ENCODE results near the gene MTA3. TPM values are rescaled to one million over a fixed set of nuclear protein-coding genes. Genes with fewer than 3 reads are reported as not detected.
A peak's percentile ranks its signal among the peaks of the same experiment; 100 is the strongest.

MTA3 gene
- total and polyA plus RNA-seq, 2 donors (not counting 3 experiments of a cell fraction or from before 2014, with no cell fraction given): 36.3 to 53.3 TPM

DNA sequence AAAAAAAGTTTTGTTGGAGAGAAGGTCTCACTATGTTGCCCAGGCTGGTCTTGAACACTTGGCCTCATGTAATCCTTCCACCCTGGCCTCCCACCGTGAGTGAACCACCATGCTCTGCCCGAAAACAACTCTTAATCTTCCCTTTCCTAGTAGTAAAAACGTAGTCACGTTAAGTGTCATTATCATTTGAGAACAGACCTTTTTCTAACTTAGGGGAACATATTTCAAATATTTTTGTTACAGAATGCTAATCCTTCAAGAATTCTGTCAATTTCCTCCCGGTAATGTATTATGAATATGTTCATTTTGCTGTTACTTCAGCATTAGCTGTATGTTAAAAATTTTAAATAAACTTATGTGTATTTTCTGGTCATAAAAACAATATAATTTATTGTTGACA lies 49.7 kb downstream of the MTA3 start:
- no peaks in the 10 kb centered on the region for H3K9me1 ChIP-seq (replicated peaks; ENCODE audit: control insufficient read depth, extremely low read depth, insufficient read depth, low read length)
- peak overlapping the region; percentile 86 for H3K27ac ChIP-seq (ENCODE audit: insufficient read depth, low read depth, low read length)
- peak; percentile 49 for FAIRE-seq
- ChIA-PET CTCF (interaction anchor here (0.9 to 1.3 kb wide), 2 partner anchors 45 to 121 kb away, joined by 3 to 6 read pairs; no protein-coding TSS in a partner anchor), POLR2A (interaction anchor here (0.7 kb wide), 1 partner anchor 8 kb away, joined by 3 read pairs; no protein-coding TSS in a partner anchor)
- no peak overlapping the region for H3K4me3 ChIP-seq (replicated peaks in 1 of 3; ENCODE audit: insufficient read depth in 1 of 3, low read depth in 1 of 3, low read length in 3 of 3)
- peak overlapping the region; percentile 61 for H3K4me2 ChIP-seq (ENCODE audit: insufficient read depth, low read length)
- BruUV-seq (replicated peaks): no TSS peak
- no peaks in the 10 kb centered on the region for H3K27me3 ChIP-seq (ENCODE audit: control insufficient read depth in 2 of 2, insufficient read depth in 2 of 2, low read length in 2 of 2)
- H3K36me3 ChIP-seq (ENCODE audit: control insufficient read depth in 2 of 2, extremely low read depth in 1 of 2, insufficient read depth in 2 of 2, low read length in 2 of 2): no peaks in the 10 kb centered on the region
- dilution Hi-C loops (cut with MboI; ENCODE audit: extremely low pct_ligation_motif_present, low sequenced_read_pairs) (no loop called here), intact Hi-C loops (cut with micrococcal nuclease) (no loop called here)
- H3K4me1 ChIP-seq (ENCODE audit: control insufficient read depth, extremely low read depth, insufficient read depth, low read length): peaks cover 25% of the 10 kb centered on the region
- peaks cover 5% of the 10 kb centered on the region for H3K79me2 ChIP-seq (ENCODE audit: control insufficient read depth, insufficient read depth, low read length)
- peak overlapping the region; percentile 35 for H3K9ac ChIP-seq (replicated peaks; ENCODE audit: extremely low read depth, insufficient read depth, low read length)
- no peaks in the 10 kb centered on the region for H3K9me3 ChIP-seq (replicated peaks; ENCODE audit: control insufficient read depth, insufficient read depth, low read length)
- peak; percentile 14 for TF ChIP-seq FOS (IDR thresholded peaks at IDR 0.05; ENCODE audit: borderline replicate concordance, insufficient read depth, low read length)
- TF ChIP-seq POLR2A (IDR thresholded peaks at IDR 0.05; ENCODE audit: low read depth, low read length): no peak
- TF ChIP-seq, protein P1, sequence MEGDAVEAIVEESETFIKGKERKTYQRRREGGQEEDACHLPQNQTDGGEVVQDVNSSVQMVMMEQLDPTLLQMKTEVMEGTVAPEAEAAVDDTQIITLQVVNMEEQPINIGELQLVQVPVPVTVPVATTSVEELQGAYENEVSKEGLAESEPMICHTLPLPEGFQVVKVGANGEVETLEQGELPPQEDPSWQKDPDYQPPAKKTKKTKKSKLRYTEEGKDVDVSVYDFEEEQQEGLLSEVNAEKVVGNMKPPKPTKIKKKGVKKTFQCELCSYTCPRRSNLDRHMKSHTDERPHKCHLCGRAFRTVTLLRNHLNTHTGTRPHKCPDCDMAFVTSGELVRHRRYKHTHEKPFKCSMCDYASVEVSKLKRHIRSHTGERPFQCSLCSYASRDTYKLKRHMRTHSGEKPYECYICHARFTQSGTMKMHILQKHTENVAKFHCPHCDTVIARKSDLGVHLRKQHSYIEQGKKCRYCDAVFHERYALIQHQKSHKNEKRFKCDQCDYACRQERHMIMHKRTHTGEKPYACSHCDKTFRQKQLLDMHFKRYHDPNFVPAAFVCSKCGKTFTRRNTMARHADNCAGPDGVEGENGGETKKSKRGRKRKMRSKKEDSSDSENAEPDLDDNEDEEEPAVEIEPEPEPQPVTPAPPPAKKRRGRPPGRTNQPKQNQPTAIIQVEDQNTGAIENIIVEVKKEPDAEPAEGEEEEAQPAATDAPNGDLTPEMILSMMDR (IDR thresholded peaks at IDR 0.05; ENCODE audit: extremely low read depth in 1 of 2, insufficient read depth in 1 of 2, low read depth in 1 of 2, low read length in 2 of 2): no peak
- no peak for TF ChIP-seq EZH2 (IDR thresholded peaks at IDR 0.05; ENCODE audit: borderline replicate concordance, low read depth, low read length, severe bottlenecking)
- TF ChIP-seq POLR2AphosphoS5 (IDR thresholded peaks at IDR 0.05; ENCODE audit: insufficient read depth, low read depth, low read length): no peak
- TF ChIP-seq JUN (IDR thresholded peaks at IDR 0.05; ENCODE audit: borderline replicate concordance, insufficient read depth, insufficient read length, low read depth): peak; percentile 49
- no peaks in the 10 kb centered on the region for H4K20me1 ChIP-seq (replicated peaks; ENCODE audit: control insufficient read depth, extremely low read depth, insufficient read depth, low read length)
- H2AFZ ChIP-seq (ENCODE audit: low read depth, low read length): no peak overlapping the region
- DNase-seq (ENCODE audit: low read depth, low spot score): peak; percentile 70

Data from endothelial cell of umbilical vein (primary cell).